ENCODE measurements around the gene PAN3. TPM values are rescaled to one million over a fixed set of nuclear protein-coding genes. Genes with fewer than 3 reads are reported as not detected.

The PAN3 gene
- total RNA-seq, 6 donors from 2014 or later: 30.2 to 69.1 (median 34.1) TPM

GRCh38 chr13:28297341-28297740 lies 159.0 kb downstream of the PAN3 start:
- Histone ChIP-seq H3K27ac (no peak overlapping the region), H3K4me1 (no peaks in the 10 kb centered on the region), H3K36me3 (peaks cover 0 to 23% (median 4%) of the 10 kb centered on the region in 4 donors), H3K9me3 (no peaks in the 10 kb centered on the region), H3K4me3 (no peak overlapping the region), H3K27me3 (no peaks in the 10 kb centered on the region)
- DNase-seq: no peak
- no peak for TF ChIP-seq CTCF (IDR thresholded peaks at IDR 0.05)
- no peak for TF ChIP-seq EP300 (IDR thresholded peaks at IDR 0.05)
- no peak for TF ChIP-seq POLR2AphosphoS5 (IDR thresholded peaks at IDR 0.05)
- TF ChIP-seq POLR2A (IDR thresholded peaks at IDR 0.05): no peak
- 93% methylated on average over 3 of the region's 3 CpGs for WGBS, 2 donors
- ATAC-seq (ENCODE audit: low FRiP score in 2 of 2): no peak

- WGBS, 2 donors: 58 to 68% methylated on average over 2 of the region's 2 CpGs
- DNase-seq: no peak
These were observed 161.6 kb downstream of the PAN3 start for GRCh38 chr13:28299916-28300315.

GRCh38 chr13:28301839-28302238 lies 163.5 kb downstream of the PAN3 start:
- no peak overlapping the region for H3K4me3 ChIP-seq
- ATAC-seq (ENCODE audit: low FRiP score in 2 of 2) (no peak), DNase-seq (no peak)
- H3K27ac ChIP-seq: no peak overlapping the region
- H3K4me1 ChIP-seq: no peaks in the 10 kb centered on the region
- WGBS, 2 donors: 46 to 48% methylated on average over 4 of the region's 4 CpGs
- H3K27me3 ChIP-seq: no peaks in the 10 kb centered on the region
- TF ChIP-seq CTCF (IDR thresholded peaks at IDR 0.05) (no peak), EP300 (IDR thresholded peaks at IDR 0.05) (no peak), POLR2AphosphoS5 (IDR thresholded peaks at IDR 0.05) (no peak), POLR2A (IDR thresholded peaks at IDR 0.05) (no peak)
- no peaks in the 10 kb centered on the region for H3K9me3 ChIP-seq
- H3K36me3 ChIP-seq: peaks cover 0 to 30% (median 3%) of the 10 kb centered on the region in 4 donors

More at GRCh38 chr13:28299916-28300315, 161.6 kb downstream of the PAN3 start:
- TF ChIP-seq POLR2AphosphoS5 (IDR thresholded peaks at IDR 0.05) (no peak), POLR2A (IDR thresholded peaks at IDR 0.05) (no peak), CTCF (IDR thresholded peaks at IDR 0.05) (no peak), EP300 (IDR thresholded peaks at IDR 0.05) (no peak)
- H3K27me3 ChIP-seq: no peaks in the 10 kb centered on the region
- ATAC-seq (ENCODE audit: low FRiP score in 2 of 2): no peak
- H3K9me3 ChIP-seq: no peaks in the 10 kb centered on the region
- no peaks in the 10 kb centered on the region for H3K4me1 ChIP-seq
- H3K27ac ChIP-seq: no peak overlapping the region
- peaks cover 0 to 12% (median 0%) of the 10 kb centered on the region in 4 donors for H3K36me3 ChIP-seq
- no peak overlapping the region for H3K4me3 ChIP-seq

- TF ChIP-seq EP300 (IDR thresholded peaks at IDR 0.05) (no peak), POLR2AphosphoS5 (IDR thresholded peaks at IDR 0.05) (no peak), CTCF (IDR thresholded peaks at IDR 0.05) (no peak), POLR2A (IDR thresholded peaks at IDR 0.05) (no peak)
- 72 to 82% methylated on average over 10 of the region's 10 CpGs for WGBS, 2 donors
- Histone ChIP-seq H3K27me3 (no peaks in the 10 kb centered on the region), H3K4me3 (no peak overlapping the region), H3K27ac (no peak overlapping the region), H3K36me3 (peaks cover 0 to 42% (median 3%) of the 10 kb centered on the region in 4 donors), H3K4me1 (no peaks in the 10 kb centered on the region), H3K9me3 (no peaks in the 10 kb centered on the region)
- DNase-seq (no peak), ATAC-seq (ENCODE audit: low FRiP score in 2 of 2) (no peak)
These were observed 168.0 kb downstream of the PAN3 start for GRCh38 chr13:28306325-28306724.

- H3K36me3 ChIP-seq: peaks cover 0 to 14% (median 0%) of the 10 kb centered on the region in 4 donors
- 82 to 88% methylated on average over 6 of the region's 6 CpGs for WGBS, 2 donors
- no peak overlapping the region for H3K27ac ChIP-seq
- DNase-seq (no peak), ATAC-seq (ENCODE audit: low FRiP score in 2 of 2) (no peak)
- no peaks in the 10 kb centered on the region for H3K27me3 ChIP-seq
- TF ChIP-seq CTCF (IDR thresholded peaks at IDR 0.05): peak in 1 of 6 experiments; percentile 10
- no peak for TF ChIP-seq POLR2AphosphoS5 (IDR thresholded peaks at IDR 0.05)
- TF ChIP-seq EP300 (IDR thresholded peaks at IDR 0.05): no peak
- no peak for TF ChIP-seq POLR2A (IDR thresholded peaks at IDR 0.05)
- no peak overlapping the region for H3K4me3 ChIP-seq
- H3K4me1 ChIP-seq: peaks cover 0 to 4% (median 0%) of the 10 kb centered on the region in 4 donors
- no peaks in the 10 kb centered on the region for H3K9me3 ChIP-seq
These were observed 175.2 kb downstream of the PAN3 start for GRCh38 chr13:28313579-28313978.
